Keratinocyte (primary cell): Measurements from ENCODE around the gene ATAD3A.

Experiments
- EZH2 ChIP-seq: IDR thresholded peaks from one replicate; pipeline ENCODE4 v1.6.1; 2012; ENCODE audit warnings: inconsistent platforms, mild to moderate bottlenecking, low read length, moderate library complexity
- TF ChIP-seq, protein P1 (sequence below), 3 experiments: IDR thresholded peaks in 1 of 3; conservative IDR thresholded peaks in 1 of 3; optimal IDR thresholded peaks in 1 of 3; 2 replicates in 2 of 3; 3 replicates in 1 of 3; pipeline versions ENCODE3 to v1.5.1; 2011; ENCODE audit warnings: low read length in 3 of 3, mild to moderate bottlenecking in 3 of 3, moderate library complexity in 2 of 3, control low read depth in 1 of 3, inconsistent platforms in 1 of 3; ENCODE audit not compliant: insufficient read depth in 2 of 3; ENCODE audit errors: extremely low read depth in 1 of 3

DNA sequence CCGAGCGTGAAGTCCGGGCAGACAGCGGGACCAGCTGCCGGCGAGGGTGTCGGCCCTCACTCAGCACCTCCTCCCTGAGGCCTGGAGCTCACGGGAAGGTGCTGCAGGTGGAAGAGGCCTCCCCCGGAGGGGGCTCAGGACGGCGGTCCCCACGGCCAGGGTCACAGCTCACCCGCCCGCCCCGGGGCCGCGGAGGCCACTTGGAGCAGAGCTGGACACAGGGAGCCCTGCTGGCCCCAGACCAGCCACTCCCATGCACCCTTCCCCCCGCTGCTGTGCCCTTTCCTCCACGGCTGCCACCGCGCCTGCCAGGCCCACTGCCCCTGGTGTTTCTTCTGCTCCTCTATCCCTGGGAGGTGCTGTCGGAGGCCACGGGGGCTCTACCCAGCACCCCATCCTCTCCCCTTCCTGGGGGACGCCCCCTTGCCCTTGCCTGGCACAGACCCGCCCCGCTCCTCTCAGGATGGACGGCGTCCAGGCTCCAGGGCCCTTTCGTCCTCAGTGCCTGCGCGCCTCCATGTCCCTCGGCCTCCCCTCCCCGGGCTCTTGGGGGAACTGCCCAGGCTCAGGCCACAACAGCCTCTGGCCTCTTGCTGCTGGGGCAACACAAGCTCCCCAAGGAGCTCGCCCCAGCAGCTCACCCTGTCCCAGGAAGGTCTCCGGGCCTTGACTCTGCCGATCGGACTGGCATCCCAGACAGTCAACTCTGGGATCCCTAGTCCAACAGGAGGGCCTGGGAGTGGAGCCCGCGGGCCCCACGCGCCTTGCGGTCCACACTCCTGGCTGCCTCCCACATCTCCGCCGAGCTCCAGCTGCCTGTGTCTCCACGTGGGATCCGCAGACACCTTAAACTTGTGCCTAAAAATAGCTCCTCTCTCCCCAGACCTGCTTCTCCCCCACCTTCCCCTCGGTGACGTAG, 24.3 kb downstream of the ATAD3A start:
- TF ChIP-seq, protein P1, sequence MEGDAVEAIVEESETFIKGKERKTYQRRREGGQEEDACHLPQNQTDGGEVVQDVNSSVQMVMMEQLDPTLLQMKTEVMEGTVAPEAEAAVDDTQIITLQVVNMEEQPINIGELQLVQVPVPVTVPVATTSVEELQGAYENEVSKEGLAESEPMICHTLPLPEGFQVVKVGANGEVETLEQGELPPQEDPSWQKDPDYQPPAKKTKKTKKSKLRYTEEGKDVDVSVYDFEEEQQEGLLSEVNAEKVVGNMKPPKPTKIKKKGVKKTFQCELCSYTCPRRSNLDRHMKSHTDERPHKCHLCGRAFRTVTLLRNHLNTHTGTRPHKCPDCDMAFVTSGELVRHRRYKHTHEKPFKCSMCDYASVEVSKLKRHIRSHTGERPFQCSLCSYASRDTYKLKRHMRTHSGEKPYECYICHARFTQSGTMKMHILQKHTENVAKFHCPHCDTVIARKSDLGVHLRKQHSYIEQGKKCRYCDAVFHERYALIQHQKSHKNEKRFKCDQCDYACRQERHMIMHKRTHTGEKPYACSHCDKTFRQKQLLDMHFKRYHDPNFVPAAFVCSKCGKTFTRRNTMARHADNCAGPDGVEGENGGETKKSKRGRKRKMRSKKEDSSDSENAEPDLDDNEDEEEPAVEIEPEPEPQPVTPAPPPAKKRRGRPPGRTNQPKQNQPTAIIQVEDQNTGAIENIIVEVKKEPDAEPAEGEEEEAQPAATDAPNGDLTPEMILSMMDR (optimal IDR thresholded peaks at IDR 0.05 in 1 of 3, IDR thresholded peaks at IDR 0.05 in 1 of 3, conservative IDR thresholded peaks at IDR 0.05 in 1 of 3; ENCODE audit: extremely low read depth in 1 of 3, insufficient read depth in 2 of 3, low read length in 3 of 3): no peak
- TF ChIP-seq EZH2: no peak
